Progenitor cell of endocrine pancreas (in vitro differentiated cells): ENCODE data around the gene ZP1. TPM values are rescaled to one million over a fixed set of nuclear protein-coding genes. Genes with fewer than 3 reads are reported as not detected.

Source experiments
- DNase-seq: peaks from one replicate; pipeline ENCODE4 v3.0.0; 2021; ENCODE audit warnings: low spot score; ENCODE audit not compliant: unreplicated experiment
- H3K27ac Mint-ChIP-seq: 2 replicates; pipeline ENCODE4 v1.8.0; 2021; ENCODE audit warnings: mild to moderate bottlenecking, moderate library complexity, mixed read lengths
- H3K27me3 Mint-ChIP-seq: 2 replicates; pipeline ENCODE4 v1.8.0; 2021; ENCODE audit warnings: mixed read lengths
- H3K36me3 Mint-ChIP-seq: 2 replicates; pipeline ENCODE4 v1.8.0; 2022; ENCODE audit warnings: mixed read lengths; ENCODE audit not compliant: insufficient read depth
- H3K4me1 Mint-ChIP-seq: 2 replicates; pipeline ENCODE4 v1.8.0; 2021; ENCODE audit warnings: low read depth, mixed read lengths
- H3K4me3 Mint-ChIP-seq: 2 replicates; pipeline ENCODE4 v1.8.0; 2021; ENCODE audit warnings: low read depth, mild to moderate bottlenecking, moderate library complexity, mixed read lengths
- H3K9me3 Mint-ChIP-seq: 2 replicates; pipeline ENCODE4 v1.8.0; 2021; ENCODE audit warnings: low read depth, mixed read lengths
- total RNA-seq: library from RNA; stranded (reverse); gene quantifications from 2 replicates; pipeline ENCODE4 v1.2.1, GENCODE V29; 2021
- TF ChIP-seq, protein P1 (sequence below): fragments of 200-600 bp; sonication (generic); IDR thresholded peaks from one replicate; pipeline ENCODE4 v1.5.0; 2021; ENCODE audit warnings: antibody characterized with exemption, mild to moderate bottlenecking; ENCODE audit not compliant: unreplicated experiment

The ZP1 gene
- total RNA-seq, 1 donor from 2014 or later: not detected

GRCh38 chr11:60871378-60872061, 4.2 kb downstream of the ZP1 start:
- TF ChIP-seq, protein P1, sequence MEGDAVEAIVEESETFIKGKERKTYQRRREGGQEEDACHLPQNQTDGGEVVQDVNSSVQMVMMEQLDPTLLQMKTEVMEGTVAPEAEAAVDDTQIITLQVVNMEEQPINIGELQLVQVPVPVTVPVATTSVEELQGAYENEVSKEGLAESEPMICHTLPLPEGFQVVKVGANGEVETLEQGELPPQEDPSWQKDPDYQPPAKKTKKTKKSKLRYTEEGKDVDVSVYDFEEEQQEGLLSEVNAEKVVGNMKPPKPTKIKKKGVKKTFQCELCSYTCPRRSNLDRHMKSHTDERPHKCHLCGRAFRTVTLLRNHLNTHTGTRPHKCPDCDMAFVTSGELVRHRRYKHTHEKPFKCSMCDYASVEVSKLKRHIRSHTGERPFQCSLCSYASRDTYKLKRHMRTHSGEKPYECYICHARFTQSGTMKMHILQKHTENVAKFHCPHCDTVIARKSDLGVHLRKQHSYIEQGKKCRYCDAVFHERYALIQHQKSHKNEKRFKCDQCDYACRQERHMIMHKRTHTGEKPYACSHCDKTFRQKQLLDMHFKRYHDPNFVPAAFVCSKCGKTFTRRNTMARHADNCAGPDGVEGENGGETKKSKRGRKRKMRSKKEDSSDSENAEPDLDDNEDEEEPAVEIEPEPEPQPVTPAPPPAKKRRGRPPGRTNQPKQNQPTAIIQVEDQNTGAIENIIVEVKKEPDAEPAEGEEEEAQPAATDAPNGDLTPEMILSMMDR: no peak
- H3K4me3 Mint-ChIP-seq: no peak overlapping the region
- no peaks in the 10 kb centered on the region for H3K27me3 Mint-ChIP-seq
- H3K4me1 Mint-ChIP-seq: no peaks in the 10 kb centered on the region
- no peaks in the 10 kb centered on the region for H3K36me3 Mint-ChIP-seq
- no peak overlapping the region for H3K27ac Mint-ChIP-seq
- DNase-seq: no peak
- no peaks in the 10 kb centered on the region for H3K9me3 Mint-ChIP-seq

- no peaks in the 10 kb centered on the region for H3K36me3 Mint-ChIP-seq
- H3K27ac Mint-ChIP-seq: no peak overlapping the region
- H3K9me3 Mint-ChIP-seq: no peaks in the 10 kb centered on the region
- H3K4me3 Mint-ChIP-seq: no peak overlapping the region
- H3K27me3 Mint-ChIP-seq: no peaks in the 10 kb centered on the region
- no peaks in the 10 kb centered on the region for H3K4me1 Mint-ChIP-seq
- TF ChIP-seq, protein P1: no peak
- no peak for DNase-seq
Observed at GRCh38 chr11:60872124-60872960, 5.0 kb downstream of the ZP1 start.

GRCh38 chr11:60872961-60873524, 5.7 kb downstream of the ZP1 start:
- Mint-ChIP-seq H3K4me1 (no peaks in the 10 kb centered on the region), H3K27me3 (no peaks in the 10 kb centered on the region), H3K9me3 (no peaks in the 10 kb centered on the region), H3K27ac (no peak overlapping the region), H3K36me3 (peaks cover 2% of the 10 kb centered on the region), H3K4me3 (no peak overlapping the region)
- TF ChIP-seq, protein P1: no peak
- no peak for DNase-seq

DNA sequence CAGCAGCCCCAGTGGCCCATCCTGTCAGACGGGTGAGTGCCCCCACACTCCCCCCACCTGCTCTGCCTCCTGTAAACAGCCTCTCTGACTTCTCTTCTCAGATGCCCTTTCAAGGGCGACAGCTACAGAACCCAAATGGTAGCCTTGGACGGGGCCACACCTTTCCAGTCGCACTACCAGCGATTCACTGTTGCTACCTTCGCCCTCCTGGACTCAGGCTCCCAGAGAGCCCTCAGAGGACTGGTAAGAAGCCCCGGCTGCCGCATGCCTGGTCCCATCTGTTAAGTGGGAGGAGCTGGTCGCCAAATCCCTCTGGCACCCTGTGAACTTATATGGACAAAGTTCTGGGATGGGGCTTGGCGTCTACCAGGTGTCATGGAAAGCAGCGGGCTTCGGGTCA, 6.2 kb downstream of the ZP1 start:
- no peaks in the 10 kb centered on the region for H3K9me3 Mint-ChIP-seq
- no peaks in the 10 kb centered on the region for H3K4me1 Mint-ChIP-seq

More for the DNA sequence above, 6.2 kb downstream of the ZP1 start:
- Mint-ChIP-seq H3K27ac (no peak overlapping the region), H3K27me3 (no peaks in the 10 kb centered on the region), H3K36me3 (peaks cover 2% of the 10 kb centered on the region), H3K4me3 (no peak overlapping the region)
- no peak for DNase-seq
- TF ChIP-seq, protein P1: no peak
